Neuron (in vitro differentiated cells): ENCODE results near the gene C1QC.

Source experiments
- H2AFZ ChIP-seq: one replicate; pipeline ENCODE4 v1.6.1; 2013; ENCODE audit warnings: low read depth, mild to moderate bottlenecking, inconsistent platforms, low read length, moderate library complexity
- H3K27me3 ChIP-seq: one replicate; pipeline ENCODE4 v1.6.1; 2013; ENCODE audit warnings: low read length; ENCODE audit not compliant: insufficient read depth
- H3K36me3 ChIP-seq: one replicate; pipeline ENCODE4 v1.6.1; 2013; ENCODE audit warnings: low read length; ENCODE audit not compliant: insufficient read depth
- H3K4me1 ChIP-seq: one replicate; pipeline ENCODE4 v1.6.1; 2013; ENCODE audit warnings: low read length; ENCODE audit not compliant: insufficient read depth
- H3K4me3 ChIP-seq: 2 replicates; pipeline ENCODE4 v1.5.1; 2013; ENCODE audit warnings: mild to moderate bottlenecking, low read length, moderate library complexity
- H3K9me3 ChIP-seq: one replicate; pipeline ENCODE4 v1.6.1; 2013; ENCODE audit warnings: low read length

The C1QC gene

DNA sequence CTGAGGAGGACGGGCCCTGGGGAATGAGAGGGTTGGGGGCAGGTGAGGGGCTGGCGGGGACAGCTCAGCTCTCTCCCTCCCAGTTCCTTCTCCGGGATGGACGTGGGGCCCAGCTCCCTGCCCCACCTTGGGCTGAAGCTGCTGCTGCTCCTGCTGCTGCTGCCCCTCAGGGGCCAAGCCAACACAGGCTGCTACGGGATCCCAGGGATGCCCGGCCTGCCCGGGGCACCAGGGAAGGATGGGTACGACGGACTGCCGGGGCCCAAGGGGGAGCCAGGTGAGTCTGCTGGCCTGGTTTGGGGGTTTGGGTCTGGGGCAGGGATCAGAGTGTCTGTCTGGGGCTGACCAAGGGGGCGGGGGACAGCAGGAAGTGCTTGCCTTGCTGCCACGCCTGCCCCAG is 495 bp downstream of the C1QC start:
- Histone ChIP-seq H3K9me3 (no peaks in the 10 kb centered on the region), H3K27me3 (peaks cover 15% of the 10 kb centered on the region), H2AFZ (no peak overlapping the region), H3K36me3 (no peaks in the 10 kb centered on the region), H3K4me3 (no peak overlapping the region), H3K4me1 (no peaks in the 10 kb centered on the region)

DNA sequence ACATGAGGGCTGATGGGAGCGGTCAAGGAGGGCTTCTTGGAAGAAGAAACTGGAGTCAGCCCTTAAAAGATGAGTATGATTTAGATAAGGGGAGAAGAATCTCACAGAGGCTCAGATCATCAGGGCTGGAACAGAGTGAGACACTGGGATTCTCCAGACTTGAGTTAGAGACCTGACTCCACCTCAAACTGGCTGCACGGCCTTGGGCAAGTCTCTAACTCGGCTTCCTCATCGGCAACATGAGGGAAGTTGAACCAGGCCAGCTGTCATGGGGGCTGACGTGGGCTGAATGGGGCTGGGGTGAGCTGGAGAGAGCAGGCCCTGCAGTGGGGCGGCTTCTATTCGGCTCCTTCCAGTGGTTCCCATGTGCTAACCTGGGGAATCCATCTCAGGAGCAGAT is 2.5 kb downstream of the C1QC start:
- Histone ChIP-seq H2AFZ (no peak overlapping the region), H3K9me3 (no peaks in the 10 kb centered on the region), H3K4me1 (no peaks in the 10 kb centered on the region), H3K36me3 (no peaks in the 10 kb centered on the region), H3K4me3 (no peak overlapping the region), H3K27me3 (peaks cover 15% of the 10 kb centered on the region)

DNA sequence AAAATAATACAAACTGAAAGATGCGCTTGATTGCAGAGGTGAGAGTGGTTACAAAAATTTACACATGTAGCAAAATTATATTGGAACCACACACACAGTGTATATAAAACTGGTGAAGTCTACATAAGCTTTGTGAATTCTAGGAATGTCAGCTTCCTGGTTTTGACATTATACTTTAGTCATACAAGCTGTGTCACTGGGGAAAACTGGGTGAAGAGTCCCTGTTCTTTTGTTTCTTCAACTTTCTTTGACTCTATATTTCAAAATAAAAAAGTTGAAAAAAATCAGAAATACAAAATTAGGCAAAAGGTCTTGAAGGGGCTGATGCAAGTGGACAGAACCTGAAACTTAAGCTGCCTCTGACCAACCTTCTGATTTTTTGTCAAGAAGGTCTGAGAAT is 3.0 kb downstream of the C1QC start:
- peaks cover 15% of the 10 kb centered on the region for H3K27me3 ChIP-seq
- no peaks in the 10 kb centered on the region for H3K36me3 ChIP-seq
- H3K4me3 ChIP-seq: no peak overlapping the region

DNA sequence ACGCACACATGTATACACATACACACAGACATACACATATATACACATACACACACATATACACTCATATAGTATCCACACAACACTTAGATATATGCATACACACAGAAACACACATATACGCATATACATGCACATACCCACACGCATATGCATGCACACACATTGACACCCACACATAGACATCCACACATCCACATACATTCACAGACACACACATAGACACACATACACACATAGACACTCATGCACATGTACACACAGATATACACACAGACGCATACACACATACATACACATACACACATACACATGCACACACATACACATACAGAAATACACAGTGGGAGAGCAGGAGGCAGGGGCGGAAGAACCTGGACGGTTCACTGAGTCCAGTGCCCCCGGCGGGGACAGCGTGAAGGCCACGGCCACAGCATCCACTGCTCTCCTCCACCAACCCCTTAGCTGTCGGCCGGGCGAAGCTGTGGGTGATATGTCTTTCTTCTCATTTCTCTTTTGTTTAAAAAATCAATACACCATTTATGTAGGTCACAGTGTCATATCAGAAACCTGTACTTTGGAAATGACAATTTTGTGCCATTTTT is 6.8 kb downstream of the C1QC start:
- peaks cover 20% of the 10 kb centered on the region for H3K27me3 ChIP-seq
- H3K4me1 ChIP-seq: peaks cover 4% of the 10 kb centered on the region
- H3K36me3 ChIP-seq: no peaks in the 10 kb centered on the region
- no peaks in the 10 kb centered on the region for H3K9me3 ChIP-seq
- H2AFZ ChIP-seq: no peak overlapping the region
- H3K4me3 ChIP-seq: no peak overlapping the region

More for the DNA sequence above, 3.0 kb downstream of the C1QC start:
- H3K4me1 ChIP-seq: no peaks in the 10 kb centered on the region
- no peak overlapping the region for H2AFZ ChIP-seq
- no peaks in the 10 kb centered on the region for H3K9me3 ChIP-seq

DNA sequence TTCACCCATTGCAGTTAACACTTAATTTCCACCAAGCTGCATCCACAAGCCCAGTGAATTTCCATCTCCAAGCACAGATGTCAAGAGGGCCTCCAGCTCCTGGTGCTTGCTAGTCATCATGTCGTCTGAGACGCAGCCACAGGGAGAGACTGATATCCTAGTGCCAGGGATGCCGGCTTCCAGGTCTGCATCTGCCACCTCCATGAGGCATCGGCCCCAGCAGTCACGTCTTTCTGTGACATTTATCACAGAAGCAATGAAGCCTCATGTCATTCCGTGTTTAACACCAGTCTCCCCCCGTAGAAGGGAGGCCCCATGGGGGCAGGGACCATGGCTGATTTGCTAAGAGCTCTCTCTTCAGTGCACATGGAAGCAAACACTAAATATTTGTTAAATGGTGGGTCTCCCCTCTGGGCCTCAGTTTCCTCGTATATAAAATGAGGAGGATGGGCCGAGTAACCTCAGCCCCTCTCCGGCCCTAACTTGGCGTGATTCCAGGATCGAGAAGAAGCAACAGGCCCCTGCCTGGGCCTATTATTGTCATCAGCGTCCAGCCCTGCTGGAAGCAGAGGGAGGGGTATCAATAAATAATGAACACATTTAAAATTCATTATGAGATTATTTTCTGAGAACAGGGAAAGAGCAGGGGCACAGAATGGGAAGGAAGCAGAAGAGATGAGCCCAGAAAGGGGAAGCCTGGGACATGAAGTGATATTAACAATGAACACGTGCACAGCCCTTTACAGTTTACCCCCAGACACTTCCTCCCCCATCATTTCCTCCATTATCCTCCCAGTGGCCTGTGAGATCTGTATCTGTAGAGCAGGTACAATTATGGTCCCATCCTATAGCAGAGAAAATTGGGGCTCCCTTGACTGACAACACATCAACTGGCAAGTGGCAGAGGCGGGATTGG is 8.8 kb downstream of the C1QC start:
- Histone ChIP-seq H3K27me3 (peaks cover 20% of the 10 kb centered on the region), H2AFZ (no peak overlapping the region), H3K9me3 (no peaks in the 10 kb centered on the region), H3K36me3 (no peaks in the 10 kb centered on the region), H3K4me3 (no peak overlapping the region), H3K4me1 (peaks cover 4% of the 10 kb centered on the region)

DNA sequence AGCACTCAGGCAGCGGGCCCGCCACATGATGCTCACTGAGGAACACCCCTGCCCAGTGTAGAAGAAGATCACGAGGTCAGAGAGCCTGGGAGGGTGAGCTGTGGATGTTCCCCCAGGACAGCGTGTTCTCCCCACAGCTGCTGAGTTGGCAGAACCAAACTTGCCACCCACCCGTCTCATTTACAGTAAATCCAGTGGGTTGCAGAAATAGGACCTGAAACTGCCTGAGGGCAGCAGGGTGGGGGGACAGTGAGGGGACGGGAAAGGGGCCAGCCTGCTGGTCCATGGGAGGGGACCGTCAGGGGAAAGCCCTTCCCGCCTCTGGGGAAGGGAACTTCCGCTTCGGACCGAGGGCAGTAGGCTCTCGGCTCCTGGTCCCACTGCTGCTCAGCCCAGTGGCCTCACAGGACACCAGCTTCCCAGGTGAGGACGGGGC is 9.5 kb downstream of the C1QC start, which contains the start of gene C1QB:
Gene C1QB (plus strand): TSS at position 356 of the 436 bp plus-strand sequence. CDS start 6,227 bp downstream, outside the sequence.
- H3K4me1 ChIP-seq: peaks cover 4% of the 10 kb centered on the region
- no peak within 1 kb of the TSS for H3K4me3 ChIP-seq
- no peaks in the 10 kb centered on the region for H3K9me3 ChIP-seq
- H3K36me3 ChIP-seq: no peaks in the 10 kb centered on the region
- peaks cover 16% of the 10 kb centered on the region for H3K27me3 ChIP-seq
- no peak within 1 kb of the TSS for H2AFZ ChIP-seq

DNA sequence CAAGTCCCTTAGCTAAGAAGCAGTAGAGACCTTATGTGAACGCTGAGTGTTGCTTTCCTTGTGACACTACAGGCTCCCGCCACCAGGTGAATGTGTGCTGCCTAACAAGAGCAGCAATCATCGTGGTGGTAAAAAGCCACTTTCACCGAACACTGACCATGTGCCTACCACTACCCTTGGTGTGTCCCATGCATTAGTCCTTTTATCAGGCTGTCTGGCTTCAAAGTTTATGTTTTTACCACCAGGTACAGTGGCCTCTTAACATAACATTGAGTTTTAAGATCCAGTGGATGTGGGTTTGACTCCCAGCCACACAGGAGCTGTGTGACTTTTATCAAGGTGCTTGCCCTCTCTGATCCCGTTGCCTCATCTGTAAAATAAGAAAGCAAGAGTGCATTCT is 11.3 kb downstream of the C1QC start:
- Histone ChIP-seq H3K4me3 (no peak overlapping the region), H2AFZ (no peak overlapping the region), H3K27me3 (peaks cover 16% of the 10 kb centered on the region), H3K4me1 (peaks cover 4% of the 10 kb centered on the region), H3K9me3 (no peaks in the 10 kb centered on the region), H3K36me3 (no peaks in the 10 kb centered on the region)

DNA sequence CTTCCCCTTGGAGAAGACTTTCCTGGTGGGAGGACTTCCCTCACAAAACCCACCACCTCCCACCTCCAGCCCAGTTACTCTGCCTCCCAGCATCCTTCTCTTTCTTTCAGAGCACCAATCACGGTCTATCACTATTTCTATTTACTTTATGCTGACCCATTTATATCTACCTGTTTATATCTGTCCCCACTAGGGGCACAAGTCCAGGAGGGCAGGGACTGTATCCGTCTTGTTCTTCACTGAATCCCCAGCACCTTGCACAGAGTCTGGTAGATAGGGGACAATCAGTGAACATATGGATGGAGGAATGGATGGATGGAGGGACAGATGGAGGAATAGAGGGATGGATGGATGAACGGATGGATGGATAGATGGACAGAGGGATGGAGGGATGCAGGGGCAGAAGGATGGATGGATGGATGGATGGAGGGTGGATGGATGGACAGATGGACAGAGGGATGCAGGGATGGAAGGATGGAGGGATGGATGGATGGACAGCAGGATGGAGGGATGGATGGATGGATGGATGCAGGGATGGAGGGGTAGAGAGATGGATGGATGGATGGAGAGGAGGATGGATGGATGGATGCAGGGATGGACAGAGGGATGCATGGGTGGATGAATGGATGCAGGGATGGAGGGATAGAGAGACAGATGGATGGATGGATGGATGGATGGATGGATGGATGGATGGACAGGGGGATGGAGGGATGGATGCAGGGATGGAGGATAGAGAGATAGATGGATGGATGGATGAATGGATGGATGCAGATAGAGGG is 15.1 kb downstream of the C1QC start:
- Histone ChIP-seq H3K9me3 (no peaks in the 10 kb centered on the region), H3K27me3 (peaks cover 5% of the 10 kb centered on the region), H3K4me3 (no peak overlapping the region), H2AFZ (no peak overlapping the region), H3K36me3 (no peaks in the 10 kb centered on the region), H3K4me1 (no peaks in the 10 kb centered on the region)

DNA sequence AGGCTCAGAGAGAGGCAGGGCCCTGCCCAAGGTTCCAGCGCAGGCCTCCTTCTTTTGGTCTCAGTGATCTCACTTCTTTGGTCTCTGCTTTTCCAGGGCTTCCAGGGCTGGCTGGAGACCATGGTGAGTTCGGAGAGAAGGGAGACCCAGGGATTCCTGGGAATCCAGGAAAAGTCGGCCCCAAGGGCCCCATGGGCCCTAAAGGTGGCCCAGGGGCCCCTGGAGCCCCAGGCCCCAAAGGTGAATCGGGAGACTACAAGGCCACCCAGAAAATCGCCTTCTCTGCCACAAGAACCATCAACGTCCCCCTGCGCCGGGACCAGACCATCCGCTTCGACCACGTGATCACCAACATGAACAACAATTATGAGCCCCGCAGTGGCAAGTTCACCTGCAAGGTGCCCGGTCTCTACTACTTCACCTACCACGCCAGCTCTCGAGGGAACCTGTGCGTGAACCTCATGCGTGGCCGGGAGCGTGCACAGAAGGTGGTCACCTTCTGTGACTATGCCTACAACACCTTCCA is 17.3 kb downstream of the C1QC start:
- no peaks in the 10 kb centered on the region for H3K27me3 ChIP-seq
- H3K4me1 ChIP-seq: no peaks in the 10 kb centered on the region
- H3K9me3 ChIP-seq: no peaks in the 10 kb centered on the region
- no peaks in the 10 kb centered on the region for H3K36me3 ChIP-seq
- H2AFZ ChIP-seq: no peak overlapping the region
- no peak overlapping the region for H3K4me3 ChIP-seq

DNA sequence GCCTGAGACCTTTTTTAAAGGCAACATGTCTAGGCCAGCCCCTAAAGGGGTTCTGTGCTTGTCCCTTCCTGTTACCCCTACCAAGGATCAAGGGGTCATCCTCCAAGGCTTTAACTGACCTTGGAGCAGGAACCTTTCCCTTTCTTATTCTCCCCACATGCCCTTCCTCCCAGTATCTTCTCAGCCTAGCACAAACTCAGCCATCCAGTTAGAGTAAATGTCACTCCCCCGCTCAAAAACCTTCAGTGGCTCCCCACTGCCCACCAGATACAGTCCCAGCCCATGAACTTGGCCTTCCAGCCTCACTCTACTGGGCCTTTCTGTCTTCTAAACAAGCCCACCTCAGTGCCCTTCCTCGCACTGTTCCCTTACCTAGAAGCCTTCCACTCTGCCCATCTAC is 18.4 kb downstream of the C1QC start:
- H3K9me3 ChIP-seq: no peaks in the 10 kb centered on the region
- H3K4me3 ChIP-seq: no peak overlapping the region
- no peaks in the 10 kb centered on the region for H3K36me3 ChIP-seq
- H3K27me3 ChIP-seq: no peaks in the 10 kb centered on the region
- H2AFZ ChIP-seq: no peak overlapping the region
- H3K4me1 ChIP-seq: peaks cover 10% of the 10 kb centered on the region

DNA sequence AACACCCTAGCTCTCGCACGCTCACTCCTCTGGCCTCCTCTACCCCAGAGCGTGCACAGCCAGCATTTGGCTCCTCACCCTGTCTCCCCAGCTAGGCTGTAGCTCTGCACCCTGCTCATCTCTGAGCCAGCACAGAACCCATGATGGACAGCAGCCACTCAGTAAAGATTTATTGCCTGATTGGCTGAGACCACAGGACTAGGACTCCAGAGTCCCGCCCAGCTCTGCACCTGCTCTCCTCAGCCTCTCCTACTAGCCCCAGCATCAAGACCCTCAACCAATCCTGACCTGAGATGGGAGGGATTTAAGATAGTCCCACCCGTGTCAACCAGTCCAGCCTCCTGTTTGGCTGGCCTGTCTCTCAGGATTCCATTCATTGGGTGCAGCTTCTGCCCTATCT is 18.9 kb downstream of the C1QC start:
- Histone ChIP-seq H2AFZ (no peak overlapping the region), H3K36me3 (no peaks in the 10 kb centered on the region), H3K27me3 (no peaks in the 10 kb centered on the region), H3K9me3 (no peaks in the 10 kb centered on the region), H3K4me3 (no peak overlapping the region), H3K4me1 (peaks cover 10% of the 10 kb centered on the region)

DNA sequence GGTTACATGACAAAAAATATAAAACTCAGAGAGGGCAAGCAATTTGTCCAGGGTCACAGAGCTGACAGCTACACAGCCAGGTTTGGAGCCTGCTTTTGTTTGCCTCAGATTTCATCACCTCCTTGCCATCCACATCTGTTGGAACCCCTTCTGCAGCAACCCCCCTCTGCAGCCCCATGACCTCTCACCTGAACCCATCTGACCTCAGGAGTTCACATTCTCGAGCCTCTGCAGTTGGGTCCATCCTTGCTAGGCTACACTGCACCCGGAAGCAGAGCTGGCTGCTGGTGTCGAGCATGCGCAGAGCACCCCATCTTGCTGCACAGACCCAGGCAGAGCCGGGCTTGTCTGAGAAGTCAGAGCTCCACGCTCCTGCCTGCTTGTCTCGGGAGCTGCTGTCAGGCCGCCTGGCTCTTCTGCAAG is 19.6 kb downstream of the C1QC start:
- Histone ChIP-seq H3K27me3 (no peaks in the 10 kb centered on the region), H3K36me3 (no peaks in the 10 kb centered on the region), H3K4me3 (no peak overlapping the region), H2AFZ (no peak overlapping the region), H3K4me1 (peaks cover 15% of the 10 kb centered on the region), H3K9me3 (no peaks in the 10 kb centered on the region)

DNA sequence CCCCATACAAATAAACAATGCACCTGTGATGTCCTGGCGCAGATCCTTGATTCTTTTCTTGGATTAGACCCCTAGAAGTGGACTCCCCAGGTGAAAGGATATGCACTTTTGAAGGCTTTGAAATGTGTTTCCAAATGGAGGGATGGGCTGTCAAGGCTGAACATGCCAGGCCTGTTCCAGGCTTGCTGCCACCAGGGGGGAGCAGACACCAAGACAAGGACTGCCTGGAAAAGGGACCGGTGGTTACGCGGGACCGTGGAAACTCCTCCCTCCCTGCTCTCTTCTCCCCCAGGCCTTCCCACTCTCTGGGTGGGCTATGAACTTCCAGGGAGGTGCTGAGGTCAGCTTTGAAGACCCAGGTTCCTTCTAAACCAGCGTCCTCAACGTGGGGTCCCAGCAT is 22.3 kb downstream of the C1QC start:
- H3K4me1 ChIP-seq: peaks cover 15% of the 10 kb centered on the region
- no peaks in the 10 kb centered on the region for H3K36me3 ChIP-seq
- H3K27me3 ChIP-seq: peaks cover 6% of the 10 kb centered on the region
- no peak overlapping the region for H3K4me3 ChIP-seq
- no peaks in the 10 kb centered on the region for H3K9me3 ChIP-seq
- no peak overlapping the region for H2AFZ ChIP-seq
